HG03378 (cell line): ENCODE data around the gene KLRD1.
"Not testable (repeated sequence)": the region's sequence is repeated elsewhere in the genome, so short reads cannot be mapped to it uniquely, and the experiment has no call there.

ENCODE experiments used
- ATAC-seq: cut with Tn5 transposase; IDR thresholded peaks from one replicate; pipeline ENCODE4 v1.9.1; 2021; ENCODE audit warnings: mild to moderate bottlenecking, moderate library complexity; ENCODE audit not compliant: unreplicated experiment

KLRD1 gene

GRCh38 chr12:10307630-10308029 lies at the start of gene KLRD1:
KLRD1 (plus strand) TSS chr12:10307870; CDS start chr12:10308078, 208 bp downstream.
- ATAC-seq = no peak

- ATAC-seq = no peak
These were observed 46.7 kb upstream of the KLRD1 start for GRCh38 chr12:10260927-10261326.

GRCh38 chr12:10268037-10268436 lies 39.6 kb upstream of the KLRD1 start:
- no peak for ATAC-seq

GRCh38 chr12:10272467-10272866 lies 35.2 kb upstream of the KLRD1 start:
- no peak for ATAC-seq

GRCh38 chr12:10276774-10277173 lies 30.9 kb upstream of the KLRD1 start:
- no peak for ATAC-seq

- no peak for ATAC-seq
These were observed 29.6 kb upstream of the KLRD1 start for GRCh38 chr12:10278104-10278503.

- ATAC-seq = no peak
These were observed 27.7 kb upstream of the KLRD1 start for GRCh38 chr12:10279937-10280336.

GRCh38 chr12:10283027-10283426 lies 24.6 kb upstream of the KLRD1 start:
- no peak for ATAC-seq

- ATAC-seq = no peak
These were observed 21.8 kb upstream of the KLRD1 start for GRCh38 chr12:10285919-10286318.

- no peak for ATAC-seq
These were observed 18.5 kb upstream of the KLRD1 start for GRCh38 chr12:10289005-10289754.

GRCh38 chr12:10291030-10291429 lies 16.6 kb upstream of the KLRD1 start:
- no peak for ATAC-seq

- ATAC-seq = peak; percentile 67
These were observed 14.5 kb upstream of the KLRD1 start for GRCh38 chr12:10293151-10293550.

- ATAC-seq = peak; percentile 18
These were observed 14.0 kb upstream of the KLRD1 start for GRCh38 chr12:10293570-10294227.

GRCh38 chr12:10301103-10301502 lies 6.6 kb upstream of the KLRD1 start:
- ATAC-seq = no peak

GRCh38 chr12:10304161-10304574 lies 3.5 kb upstream of the KLRD1 start:
- ATAC-seq = no peak

- no peak for ATAC-seq
These were observed 2.3 kb upstream of the KLRD1 start for GRCh38 chr12:10305411-10305810.

- ATAC-seq = no peak
These were observed 3.5 kb downstream of the KLRD1 start for GRCh38 chr12:10310926-10311720.

- no peak for ATAC-seq
These were observed 11.7 kb downstream of the KLRD1 start for GRCh38 chr12:10319388-10319787.

- no peak for ATAC-seq
These were observed 13.0 kb downstream of the KLRD1 start for GRCh38 chr12:10320643-10321042.

GRCh38 chr12:10328691-10329090 lies 21.0 kb downstream of the KLRD1 start:
- not testable (repeated sequence) for ATAC-seq

GRCh38 chr12:10331642-10332239 lies 24.1 kb downstream of the KLRD1 start:
- no peak for ATAC-seq
